ENCODE measurements around the gene CD1C.
"Not testable (repeated sequence)": the region's sequence is repeated elsewhere in the genome, so short reads cannot be mapped to it uniquely, and the experiment has no call there.

CD1C gene

DNA sequence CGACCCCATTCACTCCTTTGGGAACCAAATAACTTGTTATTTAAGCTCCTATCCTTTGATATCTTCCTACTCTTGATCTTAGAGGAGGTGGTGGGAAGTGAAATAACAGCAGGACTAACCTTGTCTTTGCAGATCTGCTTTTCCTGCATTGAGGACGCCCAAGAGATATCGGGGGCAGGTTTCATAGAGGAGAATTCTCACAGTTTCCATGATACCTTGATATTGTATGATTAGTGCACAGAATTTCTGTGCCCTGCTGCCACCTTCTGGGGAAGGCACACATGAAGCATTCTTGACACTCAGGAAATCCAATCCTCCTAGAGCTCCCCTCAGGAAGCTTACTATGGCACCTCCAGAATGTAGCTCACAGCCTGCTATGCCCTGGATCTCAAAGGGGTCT lies 40.0 kb downstream of the CD1C start:
- DNase-seq = no peak

- DNase-seq = no peak
Observed at GRCh38 chr1:158330391-158331105, 40.8 kb downstream of the CD1C start.

DNA sequence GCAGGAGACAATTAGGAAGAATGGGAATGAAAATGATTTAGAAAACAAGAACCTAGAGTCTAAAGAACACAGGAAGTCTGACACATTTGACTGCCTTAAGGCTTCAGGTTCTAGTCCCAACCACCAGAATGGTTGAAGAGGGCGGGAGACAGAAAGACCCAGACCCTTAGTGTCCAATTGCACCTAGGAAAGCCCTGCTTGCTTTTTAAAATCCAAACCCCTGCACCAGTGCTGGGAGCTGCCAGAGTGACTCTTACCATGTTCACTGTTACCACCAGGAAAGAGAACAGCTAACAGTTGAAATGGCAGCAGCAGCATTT lies 41.3 kb downstream of the CD1C start:
- no peak for DNase-seq

DNA sequence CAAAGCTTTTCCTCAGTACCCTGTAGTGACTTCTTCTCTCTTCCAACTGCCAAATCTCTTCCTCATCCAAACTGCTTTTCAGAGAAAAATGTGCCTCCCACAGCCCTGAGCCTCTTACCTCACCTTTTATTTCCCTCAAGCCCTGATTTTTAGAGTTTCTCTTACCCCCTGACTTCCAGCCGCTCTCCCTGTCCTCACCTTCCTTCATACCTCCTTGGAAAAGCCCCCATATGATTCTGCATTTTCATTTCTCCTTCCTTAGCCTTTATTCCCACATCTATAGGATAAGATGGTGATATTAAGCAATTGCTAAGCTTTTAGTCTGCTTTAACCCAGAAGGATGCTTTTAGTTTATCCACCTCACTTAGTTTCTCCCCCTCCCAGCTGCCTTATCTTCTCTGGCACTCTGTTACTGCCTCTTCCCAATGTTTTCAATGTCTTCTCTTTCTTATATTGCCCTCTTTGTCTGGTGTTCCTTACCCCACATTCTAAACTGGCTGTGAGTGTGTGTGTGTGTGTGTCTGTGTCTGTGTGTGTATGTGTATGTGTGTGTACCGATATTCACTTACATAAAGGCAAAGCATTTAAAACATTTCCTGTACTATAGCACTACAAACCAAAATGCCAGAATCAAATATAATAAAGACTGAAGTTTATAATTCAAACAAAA lies 41.9 kb downstream of the CD1C start, which contains the start of gene CD1B:
CD1B (minus strand) TSS at position 51 of the 670 bp plus-strand sequence. CDS start 108 bp downstream, outside the sequence.
- no peak for DNase-seq

GRCh38 chr1:158333405-158334155 lies 43.9 kb downstream of the CD1C start:
- no peak for DNase-seq

GRCh38 chr1:158334526-158335212 lies 44.9 kb downstream of the CD1C start:
- no peak for DNase-seq

GRCh38 chr1:158335213-158335532 lies 45.5 kb downstream of the CD1C start:
- DNase-seq = no peak

- DNase-seq = not testable (repeated sequence)
Observed at GRCh38 chr1:158336413-158336812, 46.7 kb downstream of the CD1C start.

All from amniotic stem cell (primary cell).